Mucosa of descending colon (tissue), 3 donors: Measurements from ENCODE around the gene EYA2. TPM values are rescaled to one million over a fixed set of nuclear protein-coding genes. Genes with fewer than 3 reads are reported as not detected.

Experiments
- ATAC-seq: fragments of 200-7000 bp; cut with Tn5 transposase; one replicate; pipeline ENCODE4 v1.9.1; 2020; ENCODE audit warnings: mild to moderate bottlenecking, moderate library complexity
- DNase-seq, 3 donors: peaks; one replicate each; pipeline ENCODE4 v3.0.0-alpha.2; 2020
- H3K36me3 ChIP-seq: fragments of 200-600 bp; one replicate; pipeline ENCODE4 v1.8.0; 2021; ENCODE audit warnings: low read depth, mild to moderate bottlenecking
- H3K4me1 ChIP-seq: fragments of 200-600 bp; one replicate; pipeline ENCODE4 v1.8.0; 2021; ENCODE audit warnings: low read depth, mild to moderate bottlenecking
- H3K4me3 ChIP-seq: fragments of 200-600 bp; one replicate; pipeline ENCODE4 v1.8.0; 2021; ENCODE audit warnings: mild to moderate bottlenecking
- H3K9me3 ChIP-seq: fragments of 200-600 bp; one replicate; pipeline ENCODE4 v1.8.0; 2021; ENCODE audit warnings: mild to moderate bottlenecking
- intact Hi-C, 2 donors: fragments of 100-400 bp; cut with DNase I in 1 of 2; cut with micrococcal nuclease in 1 of 2; formaldehyde crosslinking; loops; one replicate each; pipeline versions ENCODE4 v1.11.0 to v1.11.1; 2022; cut with DNase I, micrococcal nuclease
- total RNA-seq, 3 donors: library from RNA; stranded (reverse); fragmentation: NEBNext Ultra II Directional in 2 of 3; extraction: Animal tissue kit (Norgen Biotek cat#: 25700) in 2 of 3; gene quantifications; one replicate each; pipeline versions ENCODE4 v1.2.1 to v1.2.4, GENCODE V29; 2021 to 2023
- TF ChIP-seq, protein P1 (sequence below): fragments of 200-600 bp; IDR thresholded peaks from one replicate; pipeline ENCODE4 v1.8.0; 2022; ENCODE audit warnings: antibody characterized with exemption, mild to moderate bottlenecking
- donor health status: DM: no; HTN: no; CAD: no; lungs with moderate emphysema.
- donor health status: DM: no; HTN: no; CAD: no.
- donor health status: DM: no; HTN: yes; CAD: no.

The EYA2 gene
- total RNA-seq, 3 donors from 2014 or later, result 14.3 to 22.3 (median 19.5) TPM

DNA sequence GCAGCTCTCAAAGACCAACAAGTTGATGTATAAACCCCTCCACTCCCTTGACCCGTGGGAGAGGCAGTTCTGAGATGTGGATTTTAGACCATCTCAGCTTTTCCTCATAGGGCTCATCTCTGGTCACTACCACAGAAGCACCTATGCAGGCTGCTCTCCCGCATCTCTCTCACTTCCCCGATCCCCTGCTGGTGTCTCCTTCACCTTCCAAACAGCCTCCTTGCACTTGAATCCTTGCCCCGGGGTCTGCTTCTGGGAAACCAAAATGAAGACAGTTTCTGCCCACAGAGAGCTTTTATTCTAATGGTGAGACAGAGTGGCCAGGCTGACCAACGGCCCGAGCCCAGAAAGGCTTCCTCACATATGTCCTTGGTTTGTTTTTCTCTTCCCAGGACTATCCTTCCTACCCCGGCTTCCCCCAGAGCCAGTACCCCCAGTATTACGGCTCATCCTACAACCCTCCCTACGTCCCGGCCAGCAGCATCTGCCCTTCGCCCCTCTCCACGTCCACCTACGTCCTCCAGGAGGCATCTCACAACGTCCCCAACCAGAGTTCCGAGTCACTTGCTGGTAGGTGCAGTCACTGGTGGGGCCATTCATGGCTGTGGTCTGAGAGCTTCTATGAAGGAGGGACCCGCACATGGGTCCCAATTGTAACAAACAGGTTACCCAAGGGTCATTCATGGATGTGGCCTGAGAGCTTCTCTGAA is 179.3 kb downstream of the EYA2 start:
- intact Hi-C loops, result no loop called here
- TF ChIP-seq, protein P1, sequence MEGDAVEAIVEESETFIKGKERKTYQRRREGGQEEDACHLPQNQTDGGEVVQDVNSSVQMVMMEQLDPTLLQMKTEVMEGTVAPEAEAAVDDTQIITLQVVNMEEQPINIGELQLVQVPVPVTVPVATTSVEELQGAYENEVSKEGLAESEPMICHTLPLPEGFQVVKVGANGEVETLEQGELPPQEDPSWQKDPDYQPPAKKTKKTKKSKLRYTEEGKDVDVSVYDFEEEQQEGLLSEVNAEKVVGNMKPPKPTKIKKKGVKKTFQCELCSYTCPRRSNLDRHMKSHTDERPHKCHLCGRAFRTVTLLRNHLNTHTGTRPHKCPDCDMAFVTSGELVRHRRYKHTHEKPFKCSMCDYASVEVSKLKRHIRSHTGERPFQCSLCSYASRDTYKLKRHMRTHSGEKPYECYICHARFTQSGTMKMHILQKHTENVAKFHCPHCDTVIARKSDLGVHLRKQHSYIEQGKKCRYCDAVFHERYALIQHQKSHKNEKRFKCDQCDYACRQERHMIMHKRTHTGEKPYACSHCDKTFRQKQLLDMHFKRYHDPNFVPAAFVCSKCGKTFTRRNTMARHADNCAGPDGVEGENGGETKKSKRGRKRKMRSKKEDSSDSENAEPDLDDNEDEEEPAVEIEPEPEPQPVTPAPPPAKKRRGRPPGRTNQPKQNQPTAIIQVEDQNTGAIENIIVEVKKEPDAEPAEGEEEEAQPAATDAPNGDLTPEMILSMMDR, result no peak

DNA sequence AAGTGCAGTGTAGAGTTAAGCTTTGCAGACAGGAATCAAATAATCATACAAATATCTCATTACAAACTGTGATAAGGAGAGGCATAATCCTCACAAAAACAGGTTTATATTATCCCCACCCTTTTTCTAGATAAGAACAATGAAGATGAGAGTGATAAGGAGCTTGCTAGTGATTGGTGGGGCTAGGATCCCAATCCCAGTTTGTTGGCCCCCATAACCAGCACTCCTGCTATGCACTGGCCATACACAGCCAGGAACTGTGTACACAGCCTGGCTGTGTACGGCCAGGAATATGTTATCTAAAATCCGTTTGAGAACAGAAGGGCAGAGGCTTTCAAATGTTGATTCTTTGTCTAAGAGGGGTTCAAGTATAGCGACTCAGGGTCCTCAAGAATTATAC is 180.6 kb downstream of the EYA2 start:
- ATAC-seq (peak; percentile 96), DNase-seq (peak in 1 of 3 donors; percentile 46)
- H3K9me3 ChIP-seq, result no peaks in the 10 kb centered on the region
- no peaks in the 10 kb centered on the region for H3K4me1 ChIP-seq
- no peaks in the 10 kb centered on the region for H3K36me3 ChIP-seq
- H3K4me3 ChIP-seq, result no peak overlapping the region
- TF ChIP-seq, protein P1, result no peak
- intact Hi-C loops, result no loop called here

More for the DNA sequence above, 179.3 kb downstream of the EYA2 start:
- no peak overlapping the region for H3K4me3 ChIP-seq
- no peaks in the 10 kb centered on the region for H3K36me3 ChIP-seq
- no peaks in the 10 kb centered on the region for H3K4me1 ChIP-seq
- ATAC-seq, result no peak
- no peak for DNase-seq
- no peaks in the 10 kb centered on the region for H3K9me3 ChIP-seq

DNA sequence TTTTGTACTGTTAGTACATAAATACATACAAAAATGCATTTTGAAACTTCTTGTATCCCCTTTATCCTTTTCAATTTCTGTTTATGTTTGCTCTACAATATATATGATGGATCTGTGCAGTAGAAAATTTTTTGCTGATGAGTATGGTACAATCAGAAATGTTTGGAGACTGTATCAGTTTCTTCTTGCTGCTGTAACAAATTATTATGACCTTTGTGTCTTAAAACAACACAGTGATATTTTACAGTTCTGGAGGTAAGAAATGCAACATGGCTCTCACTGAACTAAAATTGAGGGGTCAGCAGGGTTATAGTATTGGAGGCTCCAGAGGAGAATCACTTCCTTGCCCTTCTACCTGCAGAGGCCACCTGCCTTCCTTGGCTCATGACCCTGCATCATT is 184.4 kb downstream of the EYA2 start:
- H3K9me3 ChIP-seq, result no peaks in the 10 kb centered on the region
- TF ChIP-seq, protein P1, result no peak
- H3K4me3 ChIP-seq, result no peak overlapping the region
- no peaks in the 10 kb centered on the region for H3K36me3 ChIP-seq
- H3K4me1 ChIP-seq, result no peaks in the 10 kb centered on the region
- ATAC-seq, result no peak
- DNase-seq, result no peak
- intact Hi-C loops, result no loop called here

DNA sequence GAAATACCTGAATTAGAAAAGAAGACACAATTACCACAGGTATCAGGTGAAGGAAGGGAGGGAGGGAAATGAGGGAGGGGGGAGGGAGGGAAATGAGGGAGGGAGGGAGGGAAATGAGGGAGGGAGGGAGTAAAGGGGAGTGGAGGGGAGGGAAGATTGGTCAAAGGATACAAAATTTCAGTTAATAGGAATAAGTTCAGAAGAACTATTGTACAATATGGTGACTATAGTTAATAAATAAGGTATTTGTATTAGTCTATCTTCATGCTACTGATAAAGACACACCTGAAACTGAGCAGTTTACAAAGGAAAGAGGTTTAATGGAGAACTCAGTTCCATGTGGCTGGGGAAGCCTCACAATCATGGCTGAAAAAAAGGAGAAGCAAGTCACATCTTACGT is 185.7 kb downstream of the EYA2 start:
- intact Hi-C loops, result no loop called here
- DNase-seq (no peak), ATAC-seq (no peak)
- no peaks in the 10 kb centered on the region for H3K9me3 ChIP-seq
- no peaks in the 10 kb centered on the region for H3K36me3 ChIP-seq
- TF ChIP-seq, protein P1, result no peak
- no peak overlapping the region for H3K4me3 ChIP-seq
- H3K4me1 ChIP-seq, result no peaks in the 10 kb centered on the region

DNA sequence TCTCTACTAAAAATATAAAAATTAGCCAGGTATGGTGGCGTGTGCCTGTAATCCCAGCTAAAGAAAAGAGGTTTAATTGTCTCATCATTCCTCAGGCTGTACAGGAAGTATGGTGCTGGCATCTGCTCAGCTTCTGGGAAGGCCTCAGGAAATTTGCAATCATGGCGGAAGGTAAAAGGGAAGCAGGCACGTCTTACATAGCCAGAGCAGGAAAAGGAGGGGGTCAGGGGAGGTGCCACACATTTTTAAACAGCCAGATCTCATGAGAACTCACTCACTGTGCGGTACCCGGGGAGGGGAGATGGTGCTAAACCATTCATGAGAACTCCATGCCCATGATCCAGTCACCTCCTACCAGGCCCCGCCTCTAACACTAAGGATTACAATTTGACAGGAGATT is 191.7 kb downstream of the EYA2 start:
- no peak overlapping the region for H3K4me3 ChIP-seq

More for the DNA sequence above, 191.7 kb downstream of the EYA2 start:
- TF ChIP-seq, protein P1, result no peak
- no peaks in the 10 kb centered on the region for H3K4me1 ChIP-seq
- no peaks in the 10 kb centered on the region for H3K36me3 ChIP-seq
- intact Hi-C loops, result no loop called here
- no peaks in the 10 kb centered on the region for H3K9me3 ChIP-seq
- ATAC-seq, result no peak
- DNase-seq, result no peak
